OCI-LY7 (cell line): Measurements from ENCODE around the gene CYB5R3.
"Not testable (repeated sequence)": the region's sequence is repeated elsewhere in the genome, so short reads cannot be mapped to it uniquely, and the experiment has no call there.

Experiments used
- EZH2phosphoT487 ChIP-seq: fragments of 200-600 bp; sonication (generic); IDR thresholded peaks from 2 replicates; pipeline ENCODE4 v1.6.1; 2018; ENCODE audit warnings: low read depth, borderline replicate concordance, mild to moderate bottlenecking, mixed run types, antibody characterized with exemption, low read length, moderate library complexity, mixed read lengths
- TF ChIP-seq, protein P1 (sequence below): fragments of 200-600 bp; sonication (generic); conservative IDR thresholded peaks from 2 replicates; pipeline ENCODE4 v1.5.1; 2014; ENCODE audit warnings: mild to moderate bottlenecking, antibody characterized with exemption, low read length, moderate library complexity, mixed read lengths

DNA sequence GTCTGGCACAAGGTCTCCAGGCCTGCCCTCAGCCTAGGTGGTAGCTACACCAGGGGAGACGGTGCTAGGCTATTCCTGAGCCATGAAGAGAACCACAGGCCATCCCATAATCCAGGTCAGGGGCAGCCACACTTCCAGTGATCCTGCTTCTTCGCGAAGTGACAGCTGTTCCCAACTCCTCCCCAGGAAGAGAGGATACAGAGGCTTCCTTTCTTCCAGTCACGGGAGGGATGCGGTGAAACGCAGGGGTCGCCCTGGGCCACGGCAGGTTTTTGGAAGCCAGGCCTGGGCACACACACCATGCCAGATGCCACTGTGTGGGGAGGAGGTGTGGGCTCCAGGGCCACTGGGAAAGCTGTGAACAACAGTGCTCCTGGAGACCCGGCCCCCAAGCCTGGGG lies 72.1 kb downstream of the CYB5R3 start:
- TF ChIP-seq, protein P1, sequence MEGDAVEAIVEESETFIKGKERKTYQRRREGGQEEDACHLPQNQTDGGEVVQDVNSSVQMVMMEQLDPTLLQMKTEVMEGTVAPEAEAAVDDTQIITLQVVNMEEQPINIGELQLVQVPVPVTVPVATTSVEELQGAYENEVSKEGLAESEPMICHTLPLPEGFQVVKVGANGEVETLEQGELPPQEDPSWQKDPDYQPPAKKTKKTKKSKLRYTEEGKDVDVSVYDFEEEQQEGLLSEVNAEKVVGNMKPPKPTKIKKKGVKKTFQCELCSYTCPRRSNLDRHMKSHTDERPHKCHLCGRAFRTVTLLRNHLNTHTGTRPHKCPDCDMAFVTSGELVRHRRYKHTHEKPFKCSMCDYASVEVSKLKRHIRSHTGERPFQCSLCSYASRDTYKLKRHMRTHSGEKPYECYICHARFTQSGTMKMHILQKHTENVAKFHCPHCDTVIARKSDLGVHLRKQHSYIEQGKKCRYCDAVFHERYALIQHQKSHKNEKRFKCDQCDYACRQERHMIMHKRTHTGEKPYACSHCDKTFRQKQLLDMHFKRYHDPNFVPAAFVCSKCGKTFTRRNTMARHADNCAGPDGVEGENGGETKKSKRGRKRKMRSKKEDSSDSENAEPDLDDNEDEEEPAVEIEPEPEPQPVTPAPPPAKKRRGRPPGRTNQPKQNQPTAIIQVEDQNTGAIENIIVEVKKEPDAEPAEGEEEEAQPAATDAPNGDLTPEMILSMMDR: not testable (repeated sequence)
- TF ChIP-seq EZH2phosphoT487: not testable (repeated sequence)
